Measurements from ENCODE around the gene NEMP1. TPM values are rescaled to one million over a fixed set of nuclear protein-coding genes. Genes with fewer than 3 reads are reported as not detected.
A peak's percentile ranks its signal among the peaks of the same experiment; 100 is the strongest.

Gene NEMP1
- total and polyA plus RNA-seq, 10 of the 15 experiments (the other 5 are each of a cell fraction or from before 2014, with no cell fraction given): 4.0 to 45.9 (median 19.8) TPM

DNA sequence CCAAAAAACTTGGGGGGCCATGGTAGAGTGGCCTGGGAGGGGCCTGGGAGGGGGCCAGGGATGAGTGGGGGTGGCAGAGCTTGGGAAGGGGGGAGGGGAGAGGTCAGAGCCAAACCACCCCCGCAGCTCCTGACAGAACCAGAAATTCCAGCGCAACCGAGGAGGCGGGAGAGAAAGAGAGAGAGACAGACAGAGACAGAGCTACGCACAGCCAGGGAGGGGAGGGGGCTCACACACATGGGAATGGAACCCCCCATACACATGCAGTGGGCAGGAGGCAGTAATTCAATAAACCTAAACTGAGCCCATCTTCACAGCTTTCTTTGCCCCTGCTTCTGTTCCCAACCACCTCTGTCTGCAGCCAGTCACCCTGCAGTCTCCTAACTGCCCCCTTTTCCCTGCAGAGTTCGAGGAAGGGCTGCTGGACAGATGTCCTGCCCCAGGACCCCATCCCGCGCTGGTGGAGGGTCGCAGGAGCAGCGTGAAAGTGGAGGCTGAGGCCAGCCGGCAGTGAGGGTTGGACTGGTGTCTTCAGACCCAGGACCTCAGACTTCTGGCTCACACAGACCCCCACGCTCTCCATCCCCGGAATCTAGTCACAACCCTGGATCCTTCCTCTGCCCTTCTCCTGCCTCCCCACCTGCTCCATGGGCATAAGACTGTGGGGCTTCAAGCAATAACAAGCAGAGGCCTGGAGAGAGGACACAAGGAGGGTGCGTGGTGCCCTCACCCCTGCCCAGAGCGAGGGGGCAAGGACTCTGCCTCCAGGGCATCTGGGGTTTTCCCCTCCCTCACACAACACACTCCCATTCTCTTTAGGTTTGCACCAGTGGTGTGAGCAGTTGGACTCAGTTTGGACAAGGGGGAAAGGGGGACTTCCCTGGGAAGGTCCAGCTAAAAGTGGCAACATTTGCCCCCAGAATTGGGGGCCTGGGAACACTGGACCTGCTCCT, 15.9 kb upstream of the NEMP1 start (continued):
- TF ChIP-seq CEBPZ (IDR thresholded peaks at IDR 0.05; ENCODE audit: low read depth, low read length): no peak
- TF ChIP-seq ZNF274 (IDR thresholded peaks at IDR 0.05; ENCODE audit: insufficient read depth, insufficient read length): no peak
- 0 out of 2 replicates have a peak, but pooled peaks have one; percentile 43 for TF ChIP-seq ZBED1 (IDR thresholded peaks at IDR 0.05; ENCODE audit: borderline replicate concordance)
- TF ChIP-seq JUNB (IDR thresholded peaks at IDR 0.05): no peak
- no peak for TF ChIP-seq TARDBP (IDR thresholded peaks at IDR 0.05; ENCODE audit: borderline replicate concordance)
- TF ChIP-seq TCF7 (IDR thresholded peaks at IDR 0.05; ENCODE audit: borderline replicate concordance): no peak
- TF ChIP-seq CHD1 (IDR thresholded peaks at IDR 0.05; ENCODE audit: low read depth, low read length): no peak
- TF ChIP-seq MTA2 (IDR thresholded peaks at IDR 0.05; ENCODE audit: low read depth): no peak
- TF ChIP-seq CEBPB (IDR thresholded peaks at IDR 0.05; ENCODE audit: borderline replicate concordance in 1 of 2, low read depth in 2 of 2, low read length in 2 of 2): no peak
- TF ChIP-seq, protein P1, sequence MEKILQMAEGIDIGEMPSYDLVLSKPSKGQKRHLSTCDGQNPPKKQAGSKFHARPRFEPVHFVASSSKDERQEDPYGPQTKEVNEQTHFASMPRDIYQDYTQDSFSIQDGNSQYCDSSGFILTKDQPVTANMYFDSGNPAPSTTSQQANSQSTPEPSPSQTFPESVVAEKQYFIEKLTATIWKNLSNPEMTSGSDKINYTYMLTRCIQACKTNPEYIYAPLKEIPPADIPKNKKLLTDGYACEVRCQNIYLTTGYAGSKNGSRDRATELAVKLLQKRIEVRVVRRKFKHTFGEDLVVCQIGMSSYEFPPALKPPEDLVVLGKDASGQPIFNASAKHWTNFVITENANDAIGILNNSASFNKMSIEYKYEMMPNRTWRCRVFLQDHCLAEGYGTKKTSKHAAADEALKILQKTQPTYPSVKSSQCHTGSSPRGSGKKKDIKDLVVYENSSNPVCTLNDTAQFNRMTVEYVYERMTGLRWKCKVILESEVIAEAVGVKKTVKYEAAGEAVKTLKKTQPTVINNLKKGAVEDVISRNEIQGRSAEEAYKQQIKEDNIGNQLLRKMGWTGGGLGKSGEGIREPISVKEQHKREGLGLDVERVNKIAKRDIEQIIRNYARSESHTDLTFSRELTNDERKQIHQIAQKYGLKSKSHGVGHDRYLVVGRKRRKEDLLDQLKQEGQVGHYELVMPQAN (conservative IDR thresholded peaks at IDR 0.05): no peak
- no peak for TF ChIP-seq MTA3 (IDR thresholded peaks at IDR 0.05; ENCODE audit: borderline replicate concordance, low read length)
- no peak for TF ChIP-seq GABPA (IDR thresholded peaks at IDR 0.05; ENCODE audit: low read depth)
- peak; percentile 80; the same call in 1 of the 2 replicates for TF ChIP-seq POLR2AphosphoS5 (IDR thresholded peaks at IDR 0.05; ENCODE audit: low read length)
- peak; percentile 40; the same call in 1 of the 2 replicates for TF ChIP-seq IKZF1 (conservative IDR thresholded peaks at IDR 0.05)
